ENCODE measurements around the gene GRK1.

DNA sequence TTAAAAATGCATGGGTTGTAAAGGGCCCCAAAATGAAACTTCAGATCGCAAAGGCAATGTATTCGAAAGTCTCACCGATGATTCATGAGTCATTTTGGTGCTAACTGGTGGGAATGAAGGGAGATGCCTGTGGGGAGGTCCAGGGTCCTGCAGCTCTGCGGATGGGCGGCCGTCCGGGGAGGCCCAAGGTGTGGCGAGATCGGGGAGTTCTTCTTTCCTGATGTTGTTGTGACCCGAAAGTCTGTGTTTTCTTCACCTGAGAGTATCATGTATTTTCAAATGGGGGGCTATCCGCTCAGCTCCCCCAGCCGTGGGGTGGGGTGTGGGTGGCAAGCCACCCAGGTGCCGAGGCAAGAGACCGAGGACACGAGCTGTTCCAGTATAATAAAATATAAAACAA lies 46.0 kb upstream of the GRK1 start:
- no peak for TF ChIP-seq EZH2 (IDR thresholded peaks at IDR 0.05; ENCODE audit: low read depth)
- TF ChIP-seq, protein P1, sequence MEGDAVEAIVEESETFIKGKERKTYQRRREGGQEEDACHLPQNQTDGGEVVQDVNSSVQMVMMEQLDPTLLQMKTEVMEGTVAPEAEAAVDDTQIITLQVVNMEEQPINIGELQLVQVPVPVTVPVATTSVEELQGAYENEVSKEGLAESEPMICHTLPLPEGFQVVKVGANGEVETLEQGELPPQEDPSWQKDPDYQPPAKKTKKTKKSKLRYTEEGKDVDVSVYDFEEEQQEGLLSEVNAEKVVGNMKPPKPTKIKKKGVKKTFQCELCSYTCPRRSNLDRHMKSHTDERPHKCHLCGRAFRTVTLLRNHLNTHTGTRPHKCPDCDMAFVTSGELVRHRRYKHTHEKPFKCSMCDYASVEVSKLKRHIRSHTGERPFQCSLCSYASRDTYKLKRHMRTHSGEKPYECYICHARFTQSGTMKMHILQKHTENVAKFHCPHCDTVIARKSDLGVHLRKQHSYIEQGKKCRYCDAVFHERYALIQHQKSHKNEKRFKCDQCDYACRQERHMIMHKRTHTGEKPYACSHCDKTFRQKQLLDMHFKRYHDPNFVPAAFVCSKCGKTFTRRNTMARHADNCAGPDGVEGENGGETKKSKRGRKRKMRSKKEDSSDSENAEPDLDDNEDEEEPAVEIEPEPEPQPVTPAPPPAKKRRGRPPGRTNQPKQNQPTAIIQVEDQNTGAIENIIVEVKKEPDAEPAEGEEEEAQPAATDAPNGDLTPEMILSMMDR (conservative IDR thresholded peaks at IDR 0.05), result no peak
